ENCODE results near the gene SDCBP2. TPM values are rescaled to one million over a fixed set of nuclear protein-coding genes. Genes with fewer than 3 reads are reported as not detected.

SDCBP2 gene
- total RNA-seq, 1 experiment from 2014 or later: 0.56 TPM

- DNase-seq (ENCODE audit: low spot score): peak; percentile 1
Measured at GRCh38 chr20:1331101-1331500, 2.2 kb upstream of the SDCBP2 start.

- peak; percentile 2 for DNase-seq (ENCODE audit: low spot score)
Measured at GRCh38 chr20:1330075-1330830, 1.3 kb upstream of the SDCBP2 start.

DNA sequence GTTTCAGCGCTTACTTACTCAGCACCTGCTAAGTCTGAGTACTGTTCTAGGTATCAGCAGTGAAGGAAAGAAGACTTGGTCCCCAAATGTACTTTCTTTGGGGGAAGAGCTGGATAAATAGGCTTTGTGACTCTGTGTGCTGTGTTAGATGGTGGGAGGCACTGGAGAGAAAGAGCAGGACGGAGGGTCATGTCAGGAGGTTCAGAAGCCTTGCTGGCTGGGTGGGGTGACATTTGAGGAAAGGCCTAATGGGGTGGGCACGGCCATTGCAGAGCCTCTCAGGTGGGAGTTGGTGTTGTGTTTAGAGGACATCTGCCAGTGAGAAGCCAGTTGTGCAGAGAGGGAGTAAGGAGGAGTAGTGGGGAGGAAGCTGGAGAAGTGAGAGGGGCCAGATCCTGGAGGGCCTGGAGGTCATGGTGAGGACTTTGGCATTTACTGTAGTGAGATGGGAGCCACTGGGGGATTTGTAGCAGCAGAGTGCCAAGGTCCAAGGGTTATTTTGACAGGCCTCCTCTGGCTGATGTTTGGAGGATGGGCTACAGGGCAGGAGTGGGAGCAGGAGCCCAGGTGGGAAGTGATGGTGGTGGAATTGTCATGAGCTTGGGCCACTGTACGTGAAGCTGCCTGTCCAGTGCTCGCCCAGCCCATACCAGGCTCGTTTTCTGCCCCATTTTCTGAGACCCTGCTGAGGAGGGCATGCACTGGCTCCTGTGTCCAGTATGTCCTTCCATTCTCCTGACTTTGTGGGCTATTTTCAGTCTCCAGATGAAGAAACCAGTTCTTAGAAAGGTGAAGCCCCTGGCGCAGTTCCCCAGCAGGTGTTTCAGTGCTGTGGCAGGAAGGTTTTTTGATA lies 886 bp downstream of the SDCBP2 start:
- no peak for DNase-seq (ENCODE audit: low spot score)

GRCh38 chr20:1327241-1327653 lies 1.7 kb downstream of the SDCBP2 start:
- no peak for DNase-seq (ENCODE audit: low spot score)

GRCh38 chr20:1326031-1326930 lies 2.7 kb downstream of the SDCBP2 start:
- DNase-seq (ENCODE audit: low spot score): no peak

DNA sequence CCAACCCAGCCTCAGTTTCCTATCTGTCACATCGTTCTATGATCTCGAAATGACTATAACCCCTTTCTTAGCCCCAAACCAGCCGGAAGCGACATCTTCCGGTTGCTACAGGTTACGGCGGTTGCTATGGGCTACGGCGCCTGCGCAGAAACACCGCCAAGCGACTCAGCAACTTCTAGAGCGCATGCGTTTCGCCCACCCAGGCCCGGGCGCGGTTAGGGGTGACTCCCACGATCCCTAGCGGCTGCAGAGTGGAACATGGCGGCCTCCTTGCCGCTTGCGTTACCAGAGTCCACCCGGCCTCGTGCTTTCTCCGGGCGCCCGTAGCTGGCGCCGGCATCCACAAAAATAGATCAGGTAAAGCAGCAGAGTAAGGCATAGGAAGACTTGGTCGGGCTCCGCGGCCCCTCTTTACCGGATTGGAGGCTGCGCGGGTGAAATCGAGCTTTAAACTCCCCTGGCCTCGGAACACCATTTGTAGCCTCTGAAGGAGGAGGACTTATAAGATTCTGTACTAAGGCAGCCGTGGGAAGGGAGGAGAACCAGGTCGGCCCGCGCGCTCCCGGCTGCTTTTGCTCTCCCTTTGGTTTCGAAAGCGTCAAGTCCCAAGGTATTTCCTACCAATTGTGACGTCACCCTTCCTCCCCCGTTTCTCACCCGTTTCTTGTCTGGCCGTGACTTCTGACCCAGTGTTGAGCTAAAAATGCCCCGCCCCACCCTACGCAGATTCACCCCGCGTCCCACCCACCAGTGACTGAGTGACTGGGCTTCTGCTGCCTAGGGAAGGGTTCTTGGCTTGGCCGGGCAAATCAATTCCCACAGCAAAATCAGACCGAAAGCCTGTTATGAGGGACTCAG lies 3.5 kb downstream of the SDCBP2 start:
- DNase-seq (ENCODE audit: low spot score): peak; percentile 96

DNA sequence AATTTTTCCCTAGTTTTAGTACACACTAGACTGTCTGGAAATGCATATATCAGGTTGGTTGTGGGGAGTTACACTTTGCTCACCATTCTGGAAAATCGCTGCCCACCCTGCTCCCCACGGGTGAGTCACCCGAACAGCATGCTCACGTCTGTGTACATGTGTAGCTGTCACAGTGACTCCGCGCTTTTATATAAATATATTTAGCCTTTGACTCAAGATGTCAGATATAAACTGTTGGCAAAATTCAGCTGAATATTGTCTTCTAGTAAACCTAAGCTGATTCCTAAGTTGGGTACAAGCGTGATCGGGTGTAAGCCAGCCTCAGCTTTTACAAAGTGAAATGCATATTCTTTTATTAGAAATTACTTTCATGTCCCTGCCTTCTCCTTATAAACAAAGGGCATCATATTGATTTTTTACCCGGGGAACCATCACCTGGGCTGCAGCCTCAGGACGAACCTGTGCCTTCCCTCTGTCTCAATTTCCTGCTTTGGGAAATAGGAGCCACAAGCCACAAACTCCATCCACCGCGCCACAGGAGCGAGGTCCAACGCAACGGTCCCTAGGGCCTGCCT lies 4.3 kb downstream of the SDCBP2 start:
- peak; percentile 55 for DNase-seq (ENCODE audit: low spot score)

DNA sequence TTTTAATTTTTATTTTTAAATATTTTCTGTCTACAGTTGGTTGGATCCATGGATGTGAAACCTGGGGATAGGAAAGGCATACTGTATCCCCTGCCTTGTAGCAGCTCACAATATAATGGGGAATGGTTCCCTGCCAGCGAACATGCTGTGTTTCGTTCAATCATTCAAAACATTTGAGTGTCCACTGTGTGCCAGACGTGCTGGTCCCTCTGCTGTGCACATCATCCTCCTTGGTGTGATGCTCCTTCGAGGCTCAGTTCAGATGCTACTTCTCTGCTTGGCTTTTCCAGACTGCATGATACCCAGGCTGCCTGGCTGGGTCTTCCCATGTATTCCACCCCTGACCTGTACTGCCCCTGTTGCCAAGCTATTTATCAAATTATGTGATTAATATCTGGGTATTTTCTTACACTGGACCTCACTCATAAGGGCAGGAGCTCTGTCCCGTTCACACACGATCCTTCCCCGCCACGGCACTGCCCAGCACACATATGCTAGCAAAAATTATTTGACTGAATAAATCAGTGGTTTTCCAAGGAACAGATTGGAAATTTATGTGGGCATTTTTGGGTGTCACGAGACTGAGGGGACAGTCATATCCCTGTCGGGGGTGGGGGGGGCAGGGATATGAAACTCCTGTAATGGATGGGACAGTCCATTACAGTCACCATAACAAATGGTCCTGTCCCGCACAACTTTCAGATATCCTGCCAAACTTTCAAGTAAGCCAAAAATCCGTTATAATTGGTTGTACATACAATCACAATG lies 4.9 kb downstream of the SDCBP2 start:
- no peak for DNase-seq (ENCODE audit: low spot score)

DNA sequence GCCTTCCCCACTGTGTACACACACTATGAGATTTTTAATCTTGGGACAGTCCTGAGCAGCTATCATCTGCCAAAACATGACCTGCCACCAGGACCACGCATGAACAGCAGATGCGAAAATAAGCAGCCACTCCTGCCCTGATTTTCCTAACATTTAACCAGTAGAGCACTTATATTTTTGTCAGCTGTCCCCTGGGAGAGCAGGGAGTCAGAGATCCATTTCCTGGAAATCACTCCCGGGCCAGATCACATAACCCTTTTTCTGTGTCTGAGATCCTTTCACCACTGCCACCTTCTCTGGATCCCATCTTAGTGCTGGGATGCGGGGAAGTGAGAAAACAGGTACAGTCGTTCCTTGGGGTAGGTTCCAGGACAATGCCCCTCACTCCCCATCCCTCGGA lies 5.7 kb downstream of the SDCBP2 start:
- no peak for DNase-seq (ENCODE audit: low spot score)

- DNase-seq (ENCODE audit: low spot score): peak; percentile 96
Measured at GRCh38 chr20:1322511-1323245, 6.3 kb downstream of the SDCBP2 start.

GRCh38 chr20:1321654-1321939 lies 7.3 kb downstream of the SDCBP2 start:
- DNase-seq (ENCODE audit: low spot score): no peak

DNA sequence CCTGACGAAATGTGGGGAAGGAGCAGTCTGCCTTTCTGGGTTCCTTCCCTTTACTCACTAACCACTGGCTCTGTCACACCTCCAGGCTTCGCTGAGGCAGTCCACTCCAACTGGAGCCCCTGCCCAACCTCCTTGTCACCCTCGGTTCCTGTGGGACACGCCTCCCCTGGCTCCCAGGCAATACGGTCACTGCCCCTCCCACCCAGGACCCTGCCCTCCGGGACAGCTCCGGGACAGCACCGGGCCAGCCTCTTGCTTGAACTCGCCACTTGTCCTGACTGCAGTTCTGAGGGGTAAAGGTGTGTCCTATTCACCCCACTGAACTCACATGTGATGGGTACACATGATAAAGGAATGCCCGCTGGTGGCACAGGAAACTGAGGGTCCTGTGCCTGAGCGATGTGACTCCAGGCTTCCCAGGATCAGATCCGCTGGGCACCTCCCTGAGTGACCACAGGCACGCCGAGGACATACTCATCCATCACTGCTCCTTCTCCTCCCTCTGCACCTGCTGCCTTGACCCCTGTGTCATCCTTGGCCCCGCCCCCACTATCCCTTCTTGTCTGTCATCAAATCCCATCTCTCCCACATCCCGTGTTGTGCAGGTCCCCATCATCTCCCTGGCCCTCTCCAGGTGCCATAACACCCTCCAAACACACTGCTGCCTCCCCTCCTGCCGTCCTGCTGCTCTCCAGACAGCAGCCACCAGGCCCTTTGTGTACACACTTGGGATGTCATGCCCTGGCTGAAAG lies 7.9 kb downstream of the SDCBP2 start:
- no peak for DNase-seq (ENCODE audit: low spot score)

- DNase-seq (ENCODE audit: low spot score): no peak
Measured at GRCh38 chr20:1320016-1320415, 8.9 kb downstream of the SDCBP2 start.

- DNase-seq (ENCODE audit: low spot score): no peak
Measured at GRCh38 chr20:1319462-1319861, 9.5 kb downstream of the SDCBP2 start.

GRCh38 chr20:1319051-1319450 lies 9.9 kb downstream of the SDCBP2 start:
- DNase-seq (ENCODE audit: low spot score): no peak

DNA sequence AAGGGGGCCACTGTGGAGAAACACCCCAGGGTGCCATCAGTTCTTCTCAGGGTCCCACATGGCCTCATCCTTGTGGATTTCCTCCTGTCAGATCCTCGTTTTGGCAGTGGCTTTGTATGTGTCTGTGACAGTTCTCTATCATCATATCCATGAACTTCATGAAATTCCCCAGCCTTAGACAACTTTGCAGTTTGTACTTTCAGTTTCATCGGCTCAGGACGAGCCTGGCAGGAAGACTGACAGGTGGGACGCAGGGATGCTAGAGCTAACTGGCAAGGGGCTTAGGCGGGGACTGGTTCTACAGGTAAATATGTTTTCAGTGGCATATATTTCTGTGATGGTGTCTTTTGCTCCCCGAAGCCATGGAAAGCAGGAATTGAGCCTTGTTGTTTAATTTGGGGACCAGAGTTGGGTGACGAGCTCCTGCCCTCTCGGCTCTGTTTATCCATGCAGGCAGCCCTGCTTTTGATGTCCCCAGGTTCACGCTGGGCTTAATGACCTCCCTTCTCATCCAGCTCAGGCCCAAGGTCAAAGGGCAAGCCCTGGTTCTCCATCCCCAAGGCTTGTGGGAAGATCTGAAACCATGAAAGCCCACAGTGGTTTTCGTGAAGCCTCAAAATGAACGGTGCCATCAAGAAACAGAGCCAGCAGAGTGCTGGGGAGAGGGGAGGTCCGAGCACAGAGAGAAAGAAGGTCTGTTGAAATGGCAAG lies 11.2 kb downstream of the SDCBP2 start:
- no peak for DNase-seq (ENCODE audit: low spot score)

GRCh38 chr20:1315804-1316203 lies 13.1 kb downstream of the SDCBP2 start:
- no peak for DNase-seq (ENCODE audit: low spot score)
